ENCODE measurements around the gene RASSF1.
A peak's percentile ranks its signal among the peaks of the same experiment; 100 is the strongest.
"Not testable (repeated sequence)": the region's sequence is repeated elsewhere in the genome, so short reads cannot be mapped to it uniquely, and the experiment has no call there.

The RASSF1 gene

DNA sequence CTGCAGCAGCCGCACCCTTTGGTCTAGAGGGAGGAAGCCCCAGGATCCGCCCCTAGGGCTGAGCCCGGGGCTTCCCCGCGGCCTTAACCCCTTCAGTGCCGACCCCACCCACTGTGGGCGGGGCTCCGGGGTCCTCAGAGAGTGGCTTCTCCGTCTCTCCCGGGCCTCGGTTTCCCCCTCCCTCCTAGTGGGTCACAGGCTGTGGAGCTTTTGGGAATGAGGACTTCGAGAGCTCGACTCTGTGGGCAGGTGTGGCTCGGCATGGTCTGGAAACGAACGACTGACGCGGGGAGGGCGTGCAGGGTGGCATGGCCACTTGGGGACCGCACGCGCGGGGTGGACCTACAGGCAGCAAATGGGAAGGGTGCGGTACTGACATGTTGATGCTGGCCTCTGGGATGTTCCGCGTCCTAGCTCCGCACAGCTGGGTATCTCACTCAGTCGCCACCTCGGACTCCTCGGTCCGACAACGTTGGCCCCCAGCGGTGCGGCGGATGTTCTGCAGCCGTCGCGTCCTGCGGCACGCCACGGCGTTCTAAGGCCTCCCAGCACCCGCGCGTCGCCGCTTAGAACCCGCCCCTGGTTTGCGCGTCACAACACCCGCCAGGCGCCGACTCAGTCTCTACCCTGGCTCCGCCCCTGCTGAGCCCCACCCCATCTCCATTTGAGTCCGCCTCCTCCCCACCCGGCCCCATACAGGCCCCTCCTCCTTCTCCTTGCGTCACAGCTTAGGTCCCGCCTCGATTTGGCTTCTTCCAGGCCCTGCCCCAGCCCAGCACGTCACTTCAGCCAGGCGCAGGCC, 41.6 kb downstream of the RASSF1 start, which contains the start of the genes HYAL3 and NAA80:
TSS of gene HYAL3 (minus strand) at position 570 of the 802 bp plus-strand sequence. CDS start 3,803 bp downstream, outside the sequence.
TSS of gene NAA80 (minus strand) at position 570 of the 802 bp plus-strand sequence. CDS start 1,942 bp downstream, outside the sequence.
- peak; percentile 95 to 99 for DNase-seq

DNA sequence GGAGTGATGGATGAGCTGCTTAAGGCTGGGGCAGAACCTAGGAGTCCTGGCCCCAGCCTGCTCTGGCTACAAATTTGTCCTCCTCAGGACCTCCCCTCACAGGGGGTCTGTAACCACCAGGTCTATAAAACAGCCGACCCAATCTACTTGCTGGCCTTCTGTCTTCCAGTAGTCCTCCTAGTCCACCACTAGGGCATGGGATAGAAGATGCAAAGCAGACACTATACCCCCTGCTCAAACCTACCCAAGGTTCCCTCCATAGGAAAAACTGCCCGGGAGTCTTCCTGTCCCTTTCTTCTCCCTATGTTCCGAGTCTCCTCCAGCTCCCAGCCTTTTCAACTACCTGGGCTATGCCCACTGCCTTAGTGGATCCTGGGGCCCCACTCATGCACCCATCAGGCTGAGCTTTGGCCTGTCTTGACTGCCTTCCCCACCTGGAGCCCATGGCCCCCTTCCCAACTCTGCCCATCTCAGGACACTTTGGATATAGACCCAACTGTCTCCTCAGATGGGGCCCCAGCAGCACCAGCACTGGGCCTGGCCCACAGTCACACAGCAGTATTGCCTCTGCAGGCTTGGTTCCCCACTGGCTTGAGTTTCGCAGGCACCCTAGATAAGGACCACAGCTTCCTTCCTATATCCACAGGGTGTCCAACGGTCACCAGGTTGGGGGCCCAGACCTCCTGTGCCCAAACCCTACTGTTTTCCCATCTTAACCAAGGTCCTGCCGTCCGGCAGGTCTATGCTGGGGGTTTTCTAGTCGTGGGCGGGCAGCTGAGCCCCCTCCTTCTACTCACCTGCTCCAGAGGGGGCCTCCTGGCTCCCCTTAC, 42.5 kb downstream of the RASSF1 start:
- DNase-seq = no peak

DNA sequence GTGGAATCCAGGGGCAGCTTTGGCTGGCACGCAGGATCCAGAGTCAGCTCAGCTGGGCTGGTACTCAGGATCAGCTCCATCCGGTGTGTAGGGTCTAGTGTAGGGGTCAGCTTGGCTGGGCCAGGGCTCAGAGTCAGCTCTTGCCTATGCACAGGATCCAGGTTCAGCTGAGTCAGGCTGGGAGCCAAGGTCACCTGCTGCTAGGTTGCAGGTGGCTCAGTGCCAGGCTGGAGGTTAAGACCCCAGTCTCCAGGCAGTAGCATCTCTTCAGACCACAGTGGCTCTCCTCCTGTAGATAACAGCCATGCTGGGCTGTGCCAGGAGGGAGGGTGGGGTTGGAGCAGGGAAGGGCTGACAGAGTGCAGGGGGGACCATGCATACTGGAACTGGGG, 43.3 kb downstream of the RASSF1 start:
- DNase-seq = no peak

DNA sequence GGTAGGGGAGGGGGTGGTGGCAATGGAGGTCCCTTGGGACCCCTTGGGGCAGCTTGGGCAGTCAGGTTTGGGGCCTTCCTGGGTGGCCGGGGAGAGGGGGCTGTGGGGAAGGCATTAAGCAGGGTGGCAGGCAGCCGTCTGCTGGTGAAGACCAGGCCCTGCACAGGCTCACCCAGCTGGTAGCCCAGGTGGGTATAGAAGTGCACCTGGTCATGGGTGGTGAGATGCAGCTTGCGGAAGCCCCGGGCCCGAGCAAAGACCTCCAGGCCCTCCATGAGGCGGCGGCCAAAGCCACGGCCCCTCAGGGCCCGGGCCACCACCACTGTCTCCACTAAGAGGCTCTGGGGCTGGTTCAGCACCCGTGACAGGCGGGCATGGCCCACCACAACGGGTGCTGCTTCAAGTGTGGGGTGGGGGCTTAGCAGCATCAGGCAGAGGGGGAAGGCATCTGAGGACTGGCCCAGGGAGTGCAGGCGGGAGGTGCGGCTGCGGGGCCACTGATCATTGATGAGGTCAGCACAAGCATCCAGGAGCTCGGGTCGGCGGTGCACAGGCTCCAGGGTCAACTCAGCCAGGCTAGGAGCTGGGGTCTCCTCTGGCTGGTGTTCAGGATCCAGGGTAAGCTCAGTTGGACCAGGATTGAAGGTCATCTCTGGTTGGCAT, 43.8 kb downstream of the RASSF1 start:
- DNase-seq = no peak

DNA sequence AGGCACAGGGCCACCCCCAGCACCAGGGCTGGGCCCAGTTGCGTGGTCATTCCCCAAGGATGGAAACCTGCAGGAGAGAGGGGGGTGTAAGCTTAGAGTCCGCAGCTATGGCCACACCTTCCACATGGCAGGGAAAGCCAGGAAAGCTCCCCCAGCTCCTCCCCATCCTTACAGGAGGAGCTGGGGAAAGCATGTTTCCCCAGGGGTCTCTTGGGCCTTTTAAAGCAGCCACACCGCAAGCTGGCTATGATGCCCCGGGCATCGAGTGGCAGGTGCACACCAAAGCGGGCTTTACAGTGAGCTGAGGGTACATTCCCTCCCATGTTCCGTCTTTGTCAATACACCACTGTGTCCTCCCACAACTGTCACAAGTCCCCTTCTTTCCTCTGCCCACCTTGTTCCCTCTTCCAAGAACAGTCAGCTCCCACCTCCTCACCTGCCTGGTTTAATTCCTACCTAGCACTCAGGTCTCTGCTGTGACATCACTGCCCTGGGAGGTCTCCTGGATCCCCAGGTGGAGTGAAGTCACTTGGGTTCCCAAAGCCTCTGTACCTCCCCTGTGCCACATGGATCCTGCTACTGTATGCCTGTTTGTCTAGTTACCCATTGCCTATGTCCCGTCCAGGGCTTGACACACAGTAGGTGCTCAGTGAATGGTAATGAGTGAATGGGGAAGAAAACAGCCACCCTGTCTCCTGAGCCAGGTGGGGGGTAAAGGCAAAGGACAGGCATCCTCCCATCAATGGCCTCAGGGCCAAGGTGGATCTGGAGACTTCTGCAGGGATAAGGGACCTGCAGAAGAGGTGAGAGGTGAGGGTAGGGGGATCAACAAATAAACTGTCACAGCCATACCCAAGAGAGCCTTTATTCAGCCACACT, 44.8 kb downstream of the RASSF1 start:
- DNase-seq = no peak

DNA sequence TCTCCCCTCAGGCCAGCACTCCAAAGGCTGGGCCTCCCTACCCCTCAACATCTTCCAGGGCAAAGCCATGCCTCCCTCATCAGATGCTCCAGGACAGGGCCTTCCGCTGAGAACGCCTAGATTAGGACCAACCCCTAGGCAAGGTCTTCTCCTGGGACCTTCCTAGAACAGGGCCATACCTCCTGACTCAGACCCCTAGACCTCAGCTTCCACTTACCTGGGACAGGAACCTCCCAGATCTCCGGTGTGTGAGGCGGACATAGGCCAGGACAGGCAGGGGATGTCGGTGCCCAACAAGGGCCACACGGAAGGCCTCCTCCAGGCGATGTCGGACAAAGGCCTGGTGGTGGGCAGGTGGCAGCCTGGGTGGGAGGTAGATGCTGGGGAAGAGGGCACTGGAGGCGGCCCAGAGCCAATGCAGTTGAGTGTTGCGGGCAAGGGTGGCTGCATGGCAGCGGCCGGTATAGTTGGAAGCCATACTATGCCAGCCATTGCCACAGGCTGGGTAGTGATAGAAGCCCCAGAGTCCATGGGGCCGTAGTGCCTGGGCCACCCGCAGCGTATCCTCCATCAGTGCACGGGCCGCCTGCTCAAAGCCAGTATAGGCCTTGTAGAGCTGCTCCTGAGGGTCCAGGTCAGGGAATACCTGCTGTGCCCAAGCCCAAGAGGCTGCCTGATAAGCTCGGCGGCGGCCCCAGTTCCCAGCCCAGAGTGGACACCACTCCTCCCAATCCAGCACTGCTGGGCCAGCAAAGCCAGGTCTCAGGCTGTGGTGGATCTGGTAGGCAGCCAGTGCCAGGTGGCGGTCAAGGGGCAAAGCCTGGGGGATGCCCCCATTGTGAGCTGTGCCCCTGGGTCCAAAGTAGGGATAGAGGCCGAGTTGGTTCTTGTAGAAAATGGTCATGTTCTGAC, 45.9 kb downstream of the RASSF1 start:
- no peak for DNase-seq

DNA sequence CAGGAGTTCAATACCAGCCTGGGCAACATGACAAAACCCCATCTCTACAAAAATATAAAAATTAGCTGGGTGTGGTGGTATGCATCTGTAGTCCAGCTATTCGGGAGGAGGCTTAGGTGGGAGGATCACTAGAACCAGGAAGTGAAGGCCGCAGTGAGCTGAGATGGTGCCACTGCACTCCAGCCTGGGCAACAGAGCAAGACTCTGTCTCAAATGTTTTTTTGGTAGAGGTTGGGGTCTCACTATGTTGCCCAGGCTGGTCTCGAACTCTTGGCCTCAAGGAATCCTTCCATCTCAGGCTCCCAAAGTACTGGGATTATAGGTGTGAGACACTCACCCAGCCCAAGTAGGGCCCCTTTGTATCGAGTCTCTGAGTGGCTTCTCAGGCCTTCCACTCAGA, 46.5 kb downstream of the RASSF1 start:
- DNase-seq = no peak

DNA sequence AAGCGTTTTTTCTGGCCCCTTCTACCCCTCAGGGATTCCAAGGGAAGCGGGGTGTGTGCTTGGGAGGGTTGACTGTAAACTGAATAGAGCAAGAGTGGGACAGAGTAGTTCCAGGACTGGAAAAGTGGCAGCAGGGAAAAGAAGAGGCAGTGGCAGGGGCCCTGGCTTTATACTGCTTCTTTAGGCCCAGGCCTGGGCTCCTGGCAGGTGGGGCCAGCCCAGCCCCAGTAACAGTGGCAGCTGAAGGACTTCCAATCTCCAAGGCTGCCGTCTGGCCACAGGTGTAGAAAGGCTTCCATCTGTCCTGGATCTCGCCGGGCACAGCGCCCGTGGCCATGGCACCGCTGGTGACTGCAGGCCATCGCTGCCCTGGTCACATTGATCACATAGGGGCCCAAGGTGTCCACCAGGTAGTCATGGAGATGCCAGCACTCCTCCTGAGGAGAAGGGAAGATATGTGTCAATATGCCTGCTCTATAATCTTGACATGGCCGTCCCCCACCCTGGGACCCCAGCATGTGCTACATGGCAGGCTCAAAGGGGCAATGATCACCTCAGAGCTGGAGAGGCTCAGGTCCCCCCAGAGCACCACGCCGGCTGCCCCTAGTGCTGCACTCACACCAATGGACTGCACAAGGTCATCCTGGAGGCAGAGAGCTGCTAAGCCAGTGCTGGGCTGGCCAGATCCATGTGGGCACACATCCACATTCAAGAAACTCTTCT, 47.4 kb downstream of the RASSF1 start:
- DNase-seq = no peak

DNA sequence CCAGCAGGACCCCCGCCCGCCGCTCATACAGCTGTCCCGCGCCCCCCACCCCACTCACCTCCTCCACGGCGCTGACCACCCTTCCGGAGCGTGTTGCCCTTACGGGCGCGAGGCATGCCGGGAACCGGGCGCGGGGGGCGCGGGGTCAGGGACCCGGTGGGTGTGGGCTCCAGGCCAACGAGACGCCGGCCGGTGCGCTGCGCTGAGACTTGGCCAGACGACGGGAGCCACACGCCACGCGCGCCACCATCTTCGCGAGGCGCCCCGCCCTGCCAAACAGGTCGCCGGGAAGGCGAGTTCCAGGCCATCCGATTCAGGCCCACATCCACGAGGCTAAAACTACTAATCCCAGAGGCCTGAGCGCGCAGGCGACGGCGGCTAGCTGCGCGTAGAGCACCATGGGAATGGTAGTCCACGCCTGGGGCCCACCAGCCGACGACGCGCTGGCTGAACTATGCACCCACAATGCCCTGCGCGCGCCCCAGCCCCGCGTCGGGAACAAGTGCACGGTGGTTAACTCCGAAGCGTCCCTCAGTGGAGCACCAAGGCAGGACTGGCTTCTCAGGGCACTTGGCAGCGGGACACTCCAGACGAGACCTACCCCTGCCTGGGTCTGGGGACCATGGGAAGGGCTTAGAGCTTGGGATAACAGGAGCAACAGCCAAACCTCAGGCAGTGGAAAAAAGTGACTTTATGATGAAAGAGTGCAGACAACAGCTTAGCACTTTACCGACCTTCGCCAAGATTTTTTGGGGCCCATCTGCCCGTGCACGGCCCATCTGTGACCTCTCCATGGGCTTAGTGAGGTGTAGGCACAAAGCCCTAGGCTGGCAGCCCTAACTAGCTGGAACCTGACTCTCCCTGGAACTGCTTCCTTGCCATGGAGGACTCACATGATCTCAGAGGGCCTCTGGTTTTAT, 48.2 kb downstream of the RASSF1 start, which contains the start of gene IFRD2:
TSS of gene IFRD2 (minus strand) at position 271 of the 920 bp plus-strand sequence. CDS start at position 116, 155 bp downstream.
- peak; percentile 78 to 96 for DNase-seq

DNA sequence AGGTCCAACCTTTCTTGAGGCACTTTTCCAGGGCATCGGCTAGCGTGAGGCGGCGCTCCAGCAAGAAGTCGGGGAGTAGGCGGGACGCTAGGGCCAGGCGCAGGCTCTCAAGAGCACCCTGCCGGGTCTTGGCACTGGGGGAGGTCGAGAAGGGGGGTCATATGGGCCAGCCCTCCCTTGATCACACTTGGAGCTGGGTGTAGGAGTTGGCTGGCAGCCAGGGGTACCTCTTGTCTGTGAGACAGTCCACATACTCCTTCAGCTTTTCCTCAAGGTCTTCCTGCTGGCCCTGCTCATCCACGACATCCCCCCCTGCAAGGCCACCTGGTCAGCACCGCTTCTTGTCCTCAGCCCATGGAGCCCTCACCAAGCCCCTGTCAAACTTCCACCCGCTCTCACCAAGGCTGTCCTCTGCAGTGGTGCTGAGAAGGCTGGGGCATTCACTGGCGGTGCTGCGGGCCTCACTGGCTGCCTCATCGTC, 50.4 kb downstream of the RASSF1 start:
- no peak for DNase-seq

DNA sequence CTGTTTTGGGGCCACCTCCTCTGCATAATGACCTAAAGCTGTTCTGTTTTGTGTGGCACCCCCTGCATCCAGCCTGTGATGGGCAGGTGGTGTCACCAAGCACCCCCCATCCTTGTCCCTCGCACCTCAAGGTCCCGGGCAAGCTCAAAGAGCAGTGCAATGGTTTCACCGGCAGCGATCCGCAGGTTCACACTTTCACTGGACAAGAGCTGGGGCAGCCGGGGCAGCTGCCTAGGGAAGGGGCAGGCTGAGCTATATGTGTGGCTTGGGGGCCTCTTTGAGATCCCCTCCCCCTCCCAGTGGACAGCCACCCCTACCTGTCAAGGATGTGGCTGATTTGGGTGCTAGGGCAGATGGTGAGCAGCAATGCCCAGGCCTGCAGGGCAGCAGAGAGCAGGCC, 51.5 kb downstream of the RASSF1 start:
- no peak for DNase-seq

DNA sequence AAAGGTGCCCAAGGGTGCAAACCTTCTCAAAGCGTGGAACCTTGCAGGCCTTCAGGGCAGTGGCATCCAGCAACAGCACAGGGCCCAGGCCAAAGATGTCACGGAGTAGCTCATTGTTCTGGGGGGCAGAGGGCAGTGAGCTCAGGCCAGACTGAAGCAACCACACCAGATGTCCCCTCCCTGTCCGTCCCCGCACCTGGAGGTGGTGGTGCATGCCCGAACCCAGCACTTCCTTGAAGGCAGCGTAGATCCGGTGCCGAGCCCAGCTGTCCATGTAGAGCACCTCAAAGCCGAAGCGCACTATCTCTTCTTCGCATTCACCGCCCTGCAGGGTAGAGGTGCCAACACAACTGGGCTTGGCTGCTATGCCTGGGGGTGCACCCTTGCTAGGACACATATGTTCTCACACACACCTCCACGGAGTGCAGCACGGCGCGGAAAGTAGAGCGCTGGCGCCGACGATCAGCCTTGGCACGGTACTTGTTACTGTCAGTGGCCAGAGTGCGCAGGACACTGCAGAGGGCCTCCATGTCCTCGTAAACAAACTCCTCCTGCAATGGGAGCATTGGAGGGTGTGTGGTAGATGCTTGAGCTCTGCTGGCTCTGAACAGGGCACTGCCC, 52.1 kb downstream of the RASSF1 start:
- DNase-seq = no peak

DNA sequence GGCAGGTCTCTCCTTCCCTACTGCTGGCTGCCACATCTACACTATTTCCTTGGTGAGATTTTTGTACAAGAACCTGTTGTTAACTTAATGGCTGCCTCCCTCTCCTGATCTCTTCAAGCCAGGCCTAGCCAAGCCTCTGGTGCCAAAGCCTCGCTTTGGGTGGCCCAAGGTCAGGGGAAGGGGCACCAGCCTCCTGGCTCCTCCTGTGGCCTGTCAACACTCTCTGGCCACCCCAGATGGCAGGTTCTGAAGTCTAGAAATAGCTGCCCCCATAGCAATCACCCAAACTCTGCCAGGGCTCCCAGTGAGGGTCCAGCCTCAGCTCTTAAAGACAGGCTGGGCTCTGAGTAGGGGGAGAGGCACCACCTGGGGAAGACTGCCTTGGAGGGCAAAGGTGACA, 53.4 kb downstream of the RASSF1 start:
- DNase-seq = no peak

DNA sequence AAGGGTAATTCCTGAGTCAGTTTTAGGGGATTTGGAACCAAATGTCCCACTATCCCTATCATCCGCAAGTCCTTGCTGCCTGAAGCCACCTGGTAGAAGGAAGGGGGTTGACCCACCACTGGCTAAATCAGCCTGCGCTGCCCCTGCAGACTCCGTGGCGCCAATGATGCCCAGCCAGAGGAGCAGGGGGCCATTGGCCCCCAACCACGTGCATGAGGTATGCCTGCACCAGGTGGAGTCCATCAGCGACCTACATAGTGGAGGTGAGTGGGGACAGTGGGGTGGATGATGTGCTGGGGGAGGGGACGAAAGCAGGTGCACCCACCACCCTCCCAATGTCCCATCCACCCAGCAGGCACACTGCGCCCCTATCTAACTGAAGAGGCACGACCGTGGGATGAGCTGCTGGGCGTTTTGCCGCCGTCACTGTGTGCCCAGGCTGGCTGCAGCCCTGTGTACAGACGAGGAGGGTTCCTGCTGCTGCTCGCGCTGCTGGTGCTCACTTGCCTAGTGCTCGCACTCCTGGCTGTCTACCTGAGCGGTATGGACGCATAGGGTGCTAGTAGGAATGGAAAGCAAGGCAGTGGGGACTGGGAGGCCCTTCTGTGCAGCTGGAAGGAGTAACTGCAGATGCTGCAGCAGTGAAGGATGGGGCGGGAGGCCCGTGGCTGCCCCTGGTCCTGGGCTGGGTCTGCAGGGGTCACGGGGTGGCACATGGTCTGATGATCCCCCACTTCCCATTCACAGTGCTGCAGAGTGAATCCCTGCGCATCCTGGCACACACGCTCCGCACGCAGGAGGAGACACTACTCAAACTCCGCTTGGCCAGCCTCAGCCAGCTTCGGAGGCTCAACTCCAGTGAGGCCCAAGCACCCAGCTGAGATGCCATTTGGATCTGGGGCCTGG, 54.1 kb downstream of the RASSF1 start:
- DNase-seq = no peak

DNA sequence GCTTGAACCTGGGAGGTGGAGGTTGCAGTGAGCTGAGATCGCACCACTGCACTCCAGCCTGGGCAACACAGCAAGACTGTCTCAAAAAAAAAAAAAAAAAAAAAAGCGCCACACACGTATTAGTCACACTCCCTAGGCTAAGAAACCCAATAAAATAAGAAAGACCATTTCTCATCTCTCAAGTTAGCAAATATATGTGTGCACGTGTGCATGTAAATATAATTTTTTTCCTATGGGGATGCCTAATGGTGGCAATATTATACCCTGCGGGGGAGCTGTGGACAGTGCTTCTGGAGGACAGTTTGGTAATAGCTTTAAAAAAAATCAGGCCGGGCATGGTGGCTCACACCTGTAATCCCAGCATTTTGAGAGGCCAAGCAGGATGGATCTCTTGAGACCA, 56.5 kb downstream of the RASSF1 start:
- DNase-seq = not testable (repeated sequence)

All from bone marrow (tissue), 2 donors.